PFSK-1 (cell line): ENCODE data around the gene BUB1.

Experiments
- FOXP2 ChIP-seq: optimal IDR thresholded peaks from 2 replicates; pipeline ENCODE3; 2011; ENCODE audit warnings: borderline replicate concordance, control low read depth, inconsistent platforms; ENCODE audit not compliant: insufficient read depth; ENCODE audit errors: extremely low read length, extremely low read depth
- POLR2AphosphoS5 ChIP-seq: IDR thresholded peaks from 2 replicates; pipeline ENCODE4 v1.6.1; 2012; ENCODE audit warnings: low read depth, mild to moderate bottlenecking, control low read depth, low read length, moderate library complexity
- REST ChIP-seq, 2 experiments: IDR thresholded peaks; 2 replicates each; pipeline versions ENCODE4 v1.6.1 to v1.8.0; 2011 to 2012; ENCODE audit warnings: low read depth in 2 of 2, low read length in 2 of 2, control low read depth in 1 of 2, inconsistent platforms in 1 of 2, mild to moderate bottlenecking in 1 of 2, moderate library complexity in 1 of 2; ENCODE audit not compliant: insufficient read depth in 1 of 2
- SIN3A ChIP-seq: IDR thresholded peaks from 2 replicates; pipeline ENCODE4 v1.6.1; 2012; ENCODE audit warnings: mild to moderate bottlenecking, low read length, moderate library complexity, borderline replicate concordance; ENCODE audit not compliant: insufficient read depth
- TAF1 ChIP-seq: IDR thresholded peaks from 2 replicates; pipeline ENCODE4 v1.6.1; 2012; ENCODE audit warnings: low read length, control low read depth, borderline replicate concordance; ENCODE audit not compliant: insufficient read depth

The BUB1 gene

GRCh38 chr2:110707386-110707965, 29.6 kb upstream of the BUB1 start:
- no peak for TF ChIP-seq POLR2AphosphoS5
- TF ChIP-seq FOXP2, result no peak

- TF ChIP-seq TAF1 (no peak), REST (IDR thresholded peaks at IDR 0.05; ENCODE audit: insufficient read depth in 1 of 2, low read depth in 2 of 2, low read length in 2 of 2) (no peak), FOXP2 (no peak), SIN3A (no peak), POLR2AphosphoS5 (no peak)
Observed at GRCh38 chr2:110702514-110703380, 24.9 kb upstream of the BUB1 start.

GRCh38 chr2:110691612-110692258, 13.9 kb upstream of the BUB1 start:
- no peak for TF ChIP-seq FOXP2
- TF ChIP-seq REST (IDR thresholded peaks at IDR 0.05; ENCODE audit: insufficient read depth in 1 of 2, low read depth in 2 of 2, low read length in 2 of 2), result no peak
- no peak for TF ChIP-seq TAF1
- no peak for TF ChIP-seq SIN3A
- no peak for TF ChIP-seq POLR2AphosphoS5

GRCh38 chr2:110690083-110690965, 12.5 kb upstream of the BUB1 start:
- TF ChIP-seq FOXP2 (no peak), SIN3A (no peak), REST (IDR thresholded peaks at IDR 0.05; ENCODE audit: insufficient read depth in 1 of 2, low read depth in 2 of 2, low read length in 2 of 2) (no peak), POLR2AphosphoS5 (no peak), TAF1 (no peak)

- TF ChIP-seq FOXP2 (no peak), SIN3A (no peak)
Observed at GRCh38 chr2:110688594-110689091, 10.8 kb upstream of the BUB1 start.
